Activated B cell treated with CpG ODN at 0.5 μM for 24 hours (primary cell): Measurements from ENCODE around the gene SRSF2. TPM values are rescaled to one million over a fixed set of nuclear protein-coding genes. Genes with fewer than 3 reads are reported as not detected.
A peak's percentile ranks its signal among the peaks of the same experiment; 100 is the strongest.
"Not testable (repeated sequence)": the region's sequence is repeated elsewhere in the genome, so short reads cannot be mapped to it uniquely, and the experiment has no call there.

Experiments
- ATAC-seq: fragments of 200-7000 bp; cut with Tn5 transposase; one replicate; pipeline ENCODE4 v1.10.0; 2021; ENCODE audit warnings: low read depth, mild to moderate bottlenecking, moderate library complexity
- CTCF ChIA-PET: fragments of 350-600 bp; sonication (Branson Sonifier 250); formaldehyde crosslinking; loops from one replicate; lab custom pipeline; 2021; ENCODE audit warnings: antibody characterized with exemption; lab: Charles Lee
- POLR2A ChIA-PET: fragments of 350-600 bp; sonication (Branson Sonifier 250); formaldehyde crosslinking; loops from one replicate; lab custom pipeline; 2021; ENCODE audit warnings: antibody characterized with exemption; lab: Charles Lee
- DNase-seq: peaks from one replicate; pipeline ENCODE4 v3.0.0; 2022
- H3K27ac Mint-ChIP-seq: one replicate; pipeline ENCODE4 v1.8.0; 2020; ENCODE audit warnings: mixed read lengths
- H3K27me3 Mint-ChIP-seq: one replicate; pipeline ENCODE4 v1.8.0; 2021; ENCODE audit warnings: mixed read lengths
- H3K36me3 Mint-ChIP-seq: one replicate; pipeline ENCODE4 v1.8.0; 2021; ENCODE audit warnings: low read depth, mixed read lengths
- H3K4me1 Mint-ChIP-seq: one replicate; pipeline ENCODE4 v1.8.0; 2021; ENCODE audit warnings: mixed read lengths
- H3K4me3 Mint-ChIP-seq: one replicate; pipeline ENCODE4 v1.8.0; 2020; ENCODE audit warnings: mild to moderate bottlenecking, mixed read lengths
- H3K9me3 Mint-ChIP-seq: one replicate; pipeline ENCODE4 v1.8.0; 2020; ENCODE audit warnings: mixed read lengths
- intact Hi-C: fragments of 100-400 bp; cut with micrococcal nuclease; formaldehyde crosslinking; loops from one replicate; pipeline ENCODE4 v1.15.1; 2024
- total RNA-seq: library from RNA; stranded (reverse); gene quantifications from 2 replicates; pipeline ENCODE4 v1.2.3, GENCODE V29; 2022
- TF ChIP-seq, protein P1 (sequence below): fragments of 200-600 bp; IDR thresholded peaks from one replicate; pipeline ENCODE4 v1.8.0; 2022; ENCODE audit warnings: antibody characterized with exemption, mild to moderate bottlenecking

Gene SRSF2
- total RNA-seq, 1 donor from 2014 or later = 367 TPM

- Mint-ChIP-seq H3K4me3 (peak overlapping the region; percentile 39), H3K27ac (peak overlapping the region; percentile 78), H3K9me3 (no peaks in the 10 kb centered on the region), H3K27me3 (no peaks in the 10 kb centered on the region), H3K36me3 (peaks cover 63% of the 10 kb centered on the region), H3K4me1 (peaks cover 27% of the 10 kb centered on the region)
- intact Hi-C loops = loop anchor here (1.0 to 2.0 kb wide), 3 partner anchors 44 to 192 kb away; no protein-coding TSS in a partner anchor
- CTCF ChIA-PET = interaction anchor here (0.7 to 2.0 kb wide), 5 partner anchors 10 to 211 kb away, joined by 3 to 7 read pairs (median 4); no protein-coding TSS in a partner anchor
- ATAC-seq = peak; percentile 29
- TF ChIP-seq, protein P1, sequence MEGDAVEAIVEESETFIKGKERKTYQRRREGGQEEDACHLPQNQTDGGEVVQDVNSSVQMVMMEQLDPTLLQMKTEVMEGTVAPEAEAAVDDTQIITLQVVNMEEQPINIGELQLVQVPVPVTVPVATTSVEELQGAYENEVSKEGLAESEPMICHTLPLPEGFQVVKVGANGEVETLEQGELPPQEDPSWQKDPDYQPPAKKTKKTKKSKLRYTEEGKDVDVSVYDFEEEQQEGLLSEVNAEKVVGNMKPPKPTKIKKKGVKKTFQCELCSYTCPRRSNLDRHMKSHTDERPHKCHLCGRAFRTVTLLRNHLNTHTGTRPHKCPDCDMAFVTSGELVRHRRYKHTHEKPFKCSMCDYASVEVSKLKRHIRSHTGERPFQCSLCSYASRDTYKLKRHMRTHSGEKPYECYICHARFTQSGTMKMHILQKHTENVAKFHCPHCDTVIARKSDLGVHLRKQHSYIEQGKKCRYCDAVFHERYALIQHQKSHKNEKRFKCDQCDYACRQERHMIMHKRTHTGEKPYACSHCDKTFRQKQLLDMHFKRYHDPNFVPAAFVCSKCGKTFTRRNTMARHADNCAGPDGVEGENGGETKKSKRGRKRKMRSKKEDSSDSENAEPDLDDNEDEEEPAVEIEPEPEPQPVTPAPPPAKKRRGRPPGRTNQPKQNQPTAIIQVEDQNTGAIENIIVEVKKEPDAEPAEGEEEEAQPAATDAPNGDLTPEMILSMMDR = peak; percentile 76
- peak; percentile 56 for DNase-seq
- POLR2A ChIA-PET = interaction anchor here (6.8 kb wide), 1 partner anchor 12 kb away, joined by 33 read pairs; the partner anchor contains the start of genes JMJD6 and METTL23
Observed at GRCh38 chr17:76714822-76715495, 22.2 kb downstream of the SRSF2 start.

GRCh38 chr17:76714336-76714735 is 22.8 kb downstream of the SRSF2 start:
- DNase-seq (no peak), ATAC-seq (no peak)
- Mint-ChIP-seq H3K36me3 (peaks cover 57% of the 10 kb centered on the region), H3K4me3 (no peak overlapping the region), H3K9me3 (no peaks in the 10 kb centered on the region), H3K27me3 (no peaks in the 10 kb centered on the region), H3K27ac (no peak overlapping the region), H3K4me1 (peaks cover 27% of the 10 kb centered on the region)
- TF ChIP-seq, protein P1 = no peak
- CTCF ChIA-PET = interaction anchor here (0.6 to 2.0 kb wide), 7 partner anchors 11 to 210 kb away, joined by 3 to 7 read pairs (median 4); no protein-coding TSS in a partner anchor
- POLR2A ChIA-PET = interaction anchor here (0.5 to 6.8 kb wide), 2 partner anchors 13 to 128 kb away, joined by 10 to 33 read pairs; partner anchors contain the start of genes JMJD6, METTL23 and ST6GALNAC2
- intact Hi-C loops = loop anchor here (2.0 kb wide), 1 partner anchor 44 kb away; no protein-coding TSS in a partner anchor

DNA sequence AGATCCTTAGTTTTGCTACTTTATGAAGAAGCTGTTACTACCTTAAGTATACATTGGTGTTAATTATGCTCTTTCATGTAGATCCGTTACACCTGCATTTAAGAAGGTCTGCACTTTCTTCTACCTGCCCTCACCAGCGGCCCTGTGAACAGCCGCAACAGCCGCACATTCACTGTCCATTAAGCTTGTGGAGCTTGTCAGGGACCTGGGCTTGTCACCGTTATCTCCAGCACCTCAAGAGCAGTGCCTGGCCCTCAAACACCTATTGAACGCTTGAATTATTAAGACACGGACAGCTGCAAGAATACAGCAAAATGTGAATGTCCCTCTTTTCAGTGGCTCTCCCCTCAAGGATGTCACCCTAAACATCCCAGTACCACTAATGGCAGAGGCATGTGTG is 23.4 kb downstream of the SRSF2 start:
- TF ChIP-seq, protein P1 = no peak
- Mint-ChIP-seq H3K4me1 (peaks cover 28% of the 10 kb centered on the region), H3K27me3 (no peaks in the 10 kb centered on the region), H3K4me3 (no peak overlapping the region), H3K27ac (no peak overlapping the region), H3K36me3 (peaks cover 51% of the 10 kb centered on the region), H3K9me3 (no peaks in the 10 kb centered on the region)
- DNase-seq = no peak
- ChIA-PET POLR2A (interaction anchor here (0.5 to 6.8 kb wide), 4 partner anchors 13 to 248 kb away, joined by 3 to 33 read pairs (median 6); partner anchors contain the start of genes JMJD6, METTL23 and ST6GALNAC2), CTCF (interaction anchor here (0.6 to 2.0 kb wide), 5 partner anchors 17 to 190 kb away, joined by 3 to 7 read pairs (median 6); no protein-coding TSS in a partner anchor)
- intact Hi-C loops = loop anchor here (2.0 kb wide), 1 partner anchor 43 kb away; no protein-coding TSS in a partner anchor
- no peak for ATAC-seq

DNA sequence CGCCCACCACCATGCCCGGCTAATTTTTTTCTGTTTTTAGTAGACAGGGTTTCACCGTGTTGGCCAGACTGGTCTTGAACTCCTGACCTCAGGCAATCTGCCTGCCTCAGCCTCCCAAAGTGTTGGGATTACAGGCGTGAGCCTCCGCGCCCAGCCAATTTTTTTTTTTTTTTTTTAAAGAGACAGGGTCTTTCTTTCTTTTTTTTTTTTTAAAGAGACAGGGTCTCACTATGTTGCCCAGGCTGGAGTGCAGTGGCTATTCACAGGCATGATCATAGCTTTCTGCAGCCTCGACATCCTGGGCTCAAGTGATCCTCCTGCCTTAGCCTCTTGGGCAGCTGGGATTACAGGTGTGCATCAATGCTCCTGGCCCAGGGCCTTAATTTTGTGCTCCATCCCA is 24.8 kb downstream of the SRSF2 start:
- H3K9me3 Mint-ChIP-seq, H3K27ac Mint-ChIP-seq, H3K4me3 Mint-ChIP-seq, H3K27me3 Mint-ChIP-seq, ATAC-seq, DNase-seq, intact Hi-C loops: not testable (repeated sequence)
- peaks cover 27% of the 10 kb centered on the region for H3K4me1 Mint-ChIP-seq
- ChIA-PET CTCF (interaction anchor here (1.3 kb wide), 1 partner anchor 30 kb away, joined by 5 read pairs; no protein-coding TSS in a partner anchor), POLR2A (interaction anchor here (0.6 to 1.4 kb wide), 3 partner anchors 15 to 1207 kb away, joined by 3 to 9 read pairs (median 4); no protein-coding TSS in a partner anchor)
- peaks cover 38% of the 10 kb centered on the region for H3K36me3 Mint-ChIP-seq

DNA sequence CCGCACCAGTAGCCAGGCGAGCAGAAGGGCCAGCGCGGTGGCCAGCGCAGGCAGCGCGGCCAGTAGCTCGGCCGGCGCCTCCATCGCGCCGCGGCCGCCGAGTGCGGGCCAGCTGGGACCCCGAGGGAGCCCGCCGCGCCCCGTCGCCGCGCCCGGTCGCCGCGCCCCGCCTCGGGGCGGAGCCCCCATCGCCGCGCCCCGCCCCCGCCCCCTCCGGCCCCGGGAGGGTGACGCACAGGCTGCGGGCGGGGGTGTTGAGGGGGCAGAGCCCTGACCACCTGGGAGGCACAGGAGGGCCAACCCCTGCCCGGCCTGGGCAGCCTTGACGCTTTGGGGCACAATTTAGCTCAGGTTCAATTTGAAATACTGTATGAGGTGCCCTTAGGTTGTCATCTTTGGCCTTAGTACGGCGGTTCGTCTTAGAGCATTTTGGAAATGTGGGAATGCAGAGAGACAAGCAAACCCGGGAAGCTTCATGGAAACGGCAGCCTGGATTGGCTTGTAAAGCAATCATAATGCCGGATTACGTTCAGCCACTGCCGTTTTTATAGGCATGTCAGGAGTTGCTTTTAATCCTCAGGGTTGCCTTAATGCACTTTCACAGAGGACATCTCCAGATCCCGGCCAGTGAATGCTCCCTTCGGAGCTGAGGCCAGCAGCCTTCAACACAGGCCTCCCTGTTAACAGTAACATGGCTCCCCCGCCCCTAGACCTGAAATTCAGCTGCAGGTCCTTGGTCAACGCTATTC is 26.1 kb downstream of the SRSF2 start, which contains the start of gene MXRA7:
MXRA7 (minus strand) TSS at position 103 of the 749 bp plus-strand sequence; CDS start at position 84, 19 bp downstream.
- Mint-ChIP-seq H3K9me3 (no peaks in the 10 kb centered on the region), H3K4me3 (peak within 1 kb of the TSS; percentile 72), H3K27ac (no peak within 1 kb of the TSS), H3K4me1 (peaks cover 23% of the 10 kb centered on the region), H3K36me3 (peaks cover 26% of the 10 kb centered on the region), H3K27me3 (no peaks in the 10 kb centered on the region)
- POLR2A ChIA-PET = interaction anchor here (0.6 to 1.4 kb wide), 4 partner anchors 17 to 779 kb away, joined by 4 to 9 read pairs (median 4); partner anchors contain the start of gene SRSF2
- DNase-seq = peak; percentile 73
- CTCF ChIA-PET = interaction anchor here (1.3 kb wide), 1 partner anchor 29 kb away, joined by 5 read pairs; no protein-coding TSS in a partner anchor
- intact Hi-C loops = loop anchor here (1.0 kb wide), 1 partner anchor 15 kb away; the partner anchor contains the start of genes JMJD6 and METTL23
- peak; percentile 88 for ATAC-seq
- TF ChIP-seq, protein P1 = no peak

DNA sequence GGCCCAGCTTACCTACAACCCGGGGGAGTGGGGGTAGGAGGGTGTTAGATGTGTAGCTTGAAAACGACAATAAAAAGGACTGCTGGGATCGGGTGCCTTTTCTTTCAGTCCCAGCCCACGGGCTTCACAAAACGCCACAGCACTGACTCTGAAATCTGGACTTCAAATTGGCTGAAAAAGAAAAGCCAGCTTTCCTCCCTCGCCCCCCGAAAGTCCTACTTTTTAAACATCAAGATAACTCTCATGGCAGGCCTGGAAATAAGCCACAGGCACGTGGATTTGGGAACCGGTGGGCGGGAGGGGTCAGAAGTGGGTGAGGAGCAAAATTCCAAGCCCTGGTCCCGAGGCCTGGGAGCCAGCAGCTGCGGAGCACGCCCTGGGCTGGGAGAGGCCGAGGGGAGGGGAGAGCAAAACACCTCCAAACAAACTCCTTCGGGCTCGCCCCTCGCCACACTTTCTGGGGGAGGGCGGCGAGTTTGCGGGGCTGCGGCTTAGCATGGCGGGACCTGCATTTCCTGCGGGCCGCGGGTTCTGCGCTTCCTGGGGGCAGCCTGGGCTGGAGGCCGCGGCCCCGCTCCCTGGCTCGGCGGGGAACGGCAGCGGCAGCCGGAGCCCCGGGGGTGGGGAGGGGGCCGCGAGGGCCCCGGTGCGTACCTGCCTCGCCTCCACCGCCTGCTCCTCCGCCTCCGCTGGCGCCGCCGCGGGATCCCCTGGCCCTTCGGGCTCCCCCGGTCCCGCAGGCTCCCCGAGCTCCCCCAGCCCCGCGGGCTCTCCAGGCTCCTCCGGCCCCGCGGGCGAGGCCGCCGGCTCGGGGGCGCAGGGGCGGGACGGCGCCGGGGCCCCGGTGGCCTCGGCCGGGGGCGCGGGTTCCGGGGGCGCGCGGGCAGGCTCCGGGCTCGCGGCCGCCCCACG is 26.9 kb downstream of the SRSF2 start:
- Mint-ChIP-seq H3K4me3 (peak overlapping the region; percentile 57), H3K36me3 (peaks cover 19% of the 10 kb centered on the region), H3K4me1 (peaks cover 14% of the 10 kb centered on the region)
- DNase-seq = peak; percentile 29
- ChIA-PET POLR2A (interaction anchor here (0.6 to 1.0 kb wide), 3 partner anchors 16 to 17 kb away, joined by 3 to 4 read pairs (median 3); no protein-coding TSS in a partner anchor), CTCF (interaction anchor here (0.8 kb wide), 1 partner anchor 28 kb away, joined by 3 read pairs; no protein-coding TSS in a partner anchor)
- intact Hi-C loops, H3K9me3 Mint-ChIP-seq, H3K27me3 Mint-ChIP-seq, H3K27ac Mint-ChIP-seq: not testable (repeated sequence)
- peak; percentile 18 for ATAC-seq
